T-helper 22 cell (primary cell): ENCODE results near the gene CGB1.
"Not testable (repeated sequence)": the region's sequence is repeated elsewhere in the genome, so short reads cannot be mapped to it uniquely, and the experiment has no call there.

Experiments
- DNase-seq: peaks from one replicate; pipeline ENCODE4 v3.0.0-alpha.2; 2020; ENCODE audit warnings: low read depth

Gene CGB1

GRCh38 chr19:49036815-49037214 lies at the start of gene CGB1:
Gene CGB1 (minus strand): TSS chr19:49036895. CDS start chr19:49036711, 184 bp downstream.
- DNase-seq, result not testable (repeated sequence)

DNA sequence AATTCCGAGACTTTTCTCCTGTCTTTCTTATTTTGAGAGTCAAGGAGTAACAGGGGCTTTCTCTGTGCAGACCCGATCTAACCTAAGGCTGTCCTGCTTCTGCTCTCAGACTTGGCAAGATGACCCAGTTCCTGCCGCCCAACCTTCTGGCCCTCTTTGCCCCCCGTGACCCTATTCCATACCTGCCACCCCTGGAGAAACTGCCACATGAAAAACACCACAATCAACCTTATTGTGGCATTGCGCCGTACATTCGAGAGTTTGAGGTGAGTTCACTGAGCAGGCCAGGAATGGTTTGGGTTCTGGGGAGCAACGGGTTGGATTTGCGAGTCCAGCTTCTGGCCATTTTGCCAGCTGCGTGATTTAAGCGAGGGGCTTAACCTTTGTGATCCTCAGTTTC lies 49.6 kb upstream of the CGB1 start:
- DNase-seq, result no peak

DNA sequence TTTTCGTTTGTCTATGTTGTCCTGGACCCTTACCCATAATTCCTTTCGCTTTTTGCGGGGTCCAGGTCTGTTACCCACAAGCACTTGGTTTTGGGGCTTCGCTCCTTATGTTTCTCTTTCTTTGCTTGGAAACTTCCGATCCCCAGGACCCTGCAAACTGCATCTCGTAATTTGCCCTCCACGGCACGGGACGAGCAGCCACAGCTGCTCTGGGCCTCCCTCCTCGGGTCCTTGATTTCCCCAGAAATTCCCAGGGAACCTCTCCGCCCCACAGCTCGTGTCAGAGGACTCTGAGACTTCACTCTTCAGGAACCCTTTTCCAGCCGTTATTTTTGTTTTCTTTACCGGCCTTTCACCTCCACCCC lies 49.2 kb upstream of the CGB1 start:
- DNase-seq, result no peak

DNA sequence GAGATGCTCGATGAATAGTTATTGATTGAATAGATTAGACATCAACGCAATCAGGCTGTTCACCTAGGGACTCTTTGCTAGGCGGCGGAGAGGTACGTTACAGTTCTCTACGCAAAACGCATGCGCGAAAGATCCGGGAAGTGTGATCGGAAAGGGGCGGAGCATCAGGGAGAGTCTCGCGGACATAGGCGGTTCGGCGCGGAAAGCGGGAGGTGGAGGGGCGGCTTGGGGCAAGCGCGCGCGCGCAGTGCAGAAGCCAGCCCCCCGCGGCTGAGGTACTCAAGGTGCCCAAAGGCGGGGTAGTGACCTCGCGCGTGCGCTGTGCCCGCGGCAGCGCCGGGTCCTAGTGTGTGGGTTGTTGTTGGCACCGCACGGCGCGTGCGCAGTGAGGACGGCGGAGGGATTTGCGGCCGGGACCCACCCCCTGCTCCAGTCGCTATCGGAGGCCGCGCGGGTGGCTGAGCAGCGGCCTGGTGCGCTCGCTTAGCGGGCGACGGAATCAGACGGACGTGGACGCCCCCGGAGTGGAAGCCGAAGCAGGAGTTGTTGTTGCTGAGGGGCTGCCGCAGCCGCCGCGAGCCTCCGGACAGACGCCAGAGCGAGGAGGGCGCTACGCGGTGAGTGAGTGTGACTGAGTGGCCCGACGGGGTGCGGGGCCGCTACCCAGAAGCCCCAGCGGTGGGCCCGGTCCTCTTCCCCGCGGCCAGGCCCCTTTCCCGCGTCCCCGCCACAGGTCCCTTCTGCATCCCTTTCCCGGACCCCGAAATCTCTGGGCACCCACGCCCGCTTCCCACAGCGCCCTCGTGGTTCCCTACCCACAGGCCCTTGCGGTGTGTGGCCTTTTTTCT lies 48.5 kb upstream of the CGB1 start, which contains the start of gene SNRNP70:
Gene SNRNP70, plus strand, starts transcription at position 432 of the 848 bp plus-strand sequence. CDS start 964 bp downstream, outside the sequence.
- DNase-seq, result peak; percentile 99

GRCh38 chr19:49084206-49085019 lies 47.7 kb upstream of the CGB1 start:
- DNase-seq, result no peak

DNA sequence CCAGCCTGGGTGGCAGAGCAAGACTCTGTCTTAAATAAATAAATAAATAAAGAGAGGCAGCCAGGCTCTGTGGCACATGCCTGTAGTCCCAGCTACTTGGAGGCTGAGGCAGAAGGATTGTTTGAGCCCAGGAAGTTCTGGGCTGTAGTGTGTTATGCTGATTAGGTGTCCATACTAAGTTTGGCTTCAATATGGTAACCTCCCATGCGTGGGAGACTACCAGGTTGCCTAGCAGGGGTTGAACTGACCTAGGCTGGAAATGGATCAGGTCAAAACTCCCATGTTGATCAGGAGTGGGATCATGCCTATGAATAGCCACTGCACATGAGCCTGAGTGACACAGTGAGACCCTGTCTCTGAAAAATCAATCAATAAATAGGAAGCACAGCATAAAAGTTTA lies 44.6 kb upstream of the CGB1 start:
- no peak for DNase-seq

DNA sequence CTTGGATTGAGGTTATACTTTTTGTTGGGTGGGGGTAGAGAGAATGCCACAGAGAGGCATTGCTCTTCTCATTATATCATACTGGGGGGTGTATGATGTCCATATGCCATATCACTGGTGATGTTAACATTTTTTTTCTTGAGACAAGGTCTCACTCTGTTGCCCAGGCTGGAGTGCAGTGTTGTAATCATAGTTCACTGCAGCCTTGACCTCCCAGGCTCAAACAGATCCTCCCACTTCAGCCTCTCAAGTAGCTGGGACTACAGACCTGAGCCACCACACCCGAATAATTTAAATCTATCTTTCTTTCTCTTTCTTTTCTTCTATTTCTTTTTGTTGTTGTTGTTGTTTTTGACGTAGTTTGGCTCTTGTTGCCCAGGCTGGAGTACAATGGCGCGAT lies 43.7 kb upstream of the CGB1 start:
- no peak for DNase-seq

DNA sequence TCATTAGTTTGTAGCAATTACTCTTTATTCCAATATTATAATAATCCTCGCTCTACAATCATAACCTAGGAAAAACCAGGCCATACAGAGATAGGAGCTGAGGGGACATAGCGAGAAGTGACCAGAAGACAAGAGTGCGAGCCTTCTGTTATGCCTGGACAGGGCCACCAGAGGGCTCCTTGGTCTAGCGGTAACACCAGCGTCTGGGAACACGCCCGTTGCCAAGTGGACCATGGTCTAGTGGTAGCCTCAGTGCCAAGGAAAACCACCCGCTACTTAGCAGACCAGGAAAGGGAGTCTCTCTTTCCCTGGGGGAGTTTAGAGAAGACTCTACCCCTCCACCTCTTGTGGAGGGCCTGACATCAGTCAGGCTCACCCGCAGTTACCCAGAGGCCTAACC lies 38.2 kb upstream of the CGB1 start:
- DNase-seq, result not testable (repeated sequence)

GRCh38 chr19:49073514-49074378 lies 37.1 kb upstream of the CGB1 start:
- no peak for DNase-seq

- no peak for DNase-seq
Observed at GRCh38 chr19:49071860-49072547, 35.3 kb upstream of the CGB1 start.

DNA sequence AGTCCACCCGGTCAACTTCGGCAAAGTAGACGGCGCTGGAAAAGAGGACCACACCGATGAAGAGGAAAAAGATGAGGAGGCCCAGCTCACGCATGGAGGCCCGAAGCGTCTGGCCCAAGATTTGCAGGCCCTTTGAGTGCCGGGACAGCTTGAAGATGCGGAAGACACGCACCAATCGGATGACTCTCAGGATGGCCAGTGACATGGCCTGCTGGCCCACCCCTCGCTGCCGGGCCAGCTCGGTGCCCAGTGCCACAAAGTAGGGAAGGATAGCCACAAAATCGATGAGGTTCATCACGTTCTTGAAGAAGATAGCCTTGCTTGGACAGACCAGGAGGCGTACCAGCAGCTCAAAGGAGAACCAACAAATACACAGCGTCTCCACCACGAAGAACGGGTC lies 33.7 kb upstream of the CGB1 start:
- no peak for DNase-seq

DNA sequence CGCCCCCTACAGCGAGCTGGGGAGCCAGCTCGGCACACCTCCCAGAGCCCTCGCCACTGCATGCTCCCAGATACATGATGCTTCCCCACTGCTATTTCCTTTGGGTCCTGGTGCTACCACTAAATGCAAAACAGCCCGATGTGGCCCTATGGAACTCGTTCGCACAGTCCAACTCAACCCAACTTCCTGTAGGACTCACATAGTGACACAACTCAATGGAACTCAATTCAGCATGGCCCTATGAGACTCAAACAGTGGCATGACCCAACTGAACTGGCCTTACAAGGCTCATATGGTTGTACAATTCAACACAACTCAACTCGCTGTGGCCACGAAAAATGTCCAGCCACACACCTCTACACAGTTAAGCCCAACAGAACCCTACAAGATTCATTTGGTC lies 32.3 kb upstream of the CGB1 start:
- DNase-seq, result no peak

DNA sequence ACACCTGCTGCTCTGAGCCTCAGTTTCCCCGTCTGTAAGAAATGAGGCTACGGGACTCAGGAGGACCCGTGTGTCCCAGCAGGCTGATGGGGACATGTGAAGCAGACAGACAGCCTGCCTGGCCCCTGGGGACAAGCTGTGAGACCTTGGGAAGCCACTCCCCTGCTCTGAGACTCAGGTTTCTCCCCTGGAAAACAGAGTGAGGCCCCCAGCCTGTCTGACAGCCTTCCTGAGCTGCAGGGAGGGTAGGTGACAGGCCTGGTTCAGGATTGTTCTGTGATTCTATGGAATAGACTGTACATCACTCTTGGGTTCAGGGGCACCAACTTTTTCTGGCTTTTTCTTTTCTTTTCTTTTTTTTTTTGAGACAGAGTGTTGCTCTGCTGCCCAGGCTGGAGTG lies 30.9 kb upstream of the CGB1 start:
- DNase-seq, result no peak

DNA sequence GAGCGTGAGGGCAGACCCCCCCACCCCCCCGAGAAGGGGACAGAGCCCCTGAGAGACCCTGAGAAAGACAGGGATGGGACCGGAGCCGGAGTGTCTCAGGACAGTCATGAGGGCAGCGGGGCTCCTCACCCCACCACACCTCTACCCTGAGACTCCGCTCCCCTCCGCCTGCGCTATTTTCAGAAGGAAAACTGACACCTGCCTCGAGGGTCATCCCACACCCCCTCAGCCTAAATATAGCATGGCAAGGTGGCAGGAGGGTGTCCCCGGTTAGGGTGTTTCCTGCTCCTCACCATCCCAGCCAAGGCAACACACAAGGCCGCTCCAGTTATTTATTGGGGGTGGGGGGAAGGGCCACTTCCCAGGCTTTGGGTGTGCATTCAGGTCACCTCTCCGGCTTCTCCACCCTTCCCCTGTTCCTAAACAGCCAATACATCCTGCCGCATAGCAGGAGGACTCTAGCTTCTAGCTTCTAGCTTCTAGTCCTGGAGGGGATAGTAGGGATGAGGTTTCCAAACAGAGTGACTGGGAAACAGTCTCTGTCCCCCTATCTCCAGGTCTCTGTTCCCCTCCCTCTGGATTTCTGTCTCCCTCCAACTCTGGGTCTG lies 29.3 kb upstream of the CGB1 start:
- no peak for DNase-seq

- DNase-seq, result no peak
Observed at GRCh38 chr19:49064768-49065611, 28.3 kb upstream of the CGB1 start, which contains the start of gene NTF4. Gene NTF4 (minus strand): TSS chr19:49064818. CDS start chr19:49061997, 2,821 bp downstream.

- DNase-seq, result no peak
Observed at GRCh38 chr19:49064029-49064629, 27.4 kb upstream of the CGB1 start.

DNA sequence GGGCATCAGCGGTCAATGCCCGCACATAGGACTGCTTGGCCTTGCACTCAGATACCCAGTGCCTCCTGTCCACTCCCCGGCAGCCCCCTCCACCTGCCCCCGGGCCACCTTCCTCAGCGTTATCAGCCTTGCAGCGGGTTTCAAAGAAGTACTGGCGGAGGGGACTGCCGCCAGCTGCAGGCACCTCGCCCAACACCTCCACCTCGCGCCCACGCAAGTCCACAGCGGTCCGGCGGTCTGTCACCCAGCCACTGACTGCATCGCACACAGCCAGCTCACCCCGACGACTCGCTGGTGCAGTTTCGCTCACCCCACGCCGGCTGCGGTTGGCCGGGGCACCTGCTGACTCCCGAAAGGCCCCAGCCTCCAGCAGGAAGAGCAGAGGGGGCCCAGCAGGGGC lies 24.8 kb upstream of the CGB1 start:
- DNase-seq, result no peak

DNA sequence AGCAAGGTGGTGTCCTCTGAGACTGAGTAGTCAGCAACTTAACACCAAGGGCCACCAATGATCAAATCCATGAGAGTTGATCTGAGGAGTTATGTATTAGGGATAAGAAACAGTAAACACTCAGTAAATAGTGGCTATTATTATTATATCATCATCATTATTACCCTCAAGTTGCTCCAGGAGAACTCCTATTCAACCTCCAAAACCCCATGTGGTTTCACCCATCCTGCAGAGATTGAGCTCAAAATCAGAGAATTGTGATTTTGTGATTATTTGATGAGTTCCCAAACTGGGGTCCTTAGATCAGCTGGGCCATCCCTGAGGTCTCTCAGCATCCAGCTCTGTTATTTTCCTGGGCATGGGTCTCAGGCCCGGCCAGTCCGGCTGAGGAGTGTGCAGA lies 24.3 kb upstream of the CGB1 start:
- no peak for DNase-seq

- DNase-seq, result no peak
Observed at GRCh38 chr19:49059053-49059452, 22.4 kb upstream of the CGB1 start.

DNA sequence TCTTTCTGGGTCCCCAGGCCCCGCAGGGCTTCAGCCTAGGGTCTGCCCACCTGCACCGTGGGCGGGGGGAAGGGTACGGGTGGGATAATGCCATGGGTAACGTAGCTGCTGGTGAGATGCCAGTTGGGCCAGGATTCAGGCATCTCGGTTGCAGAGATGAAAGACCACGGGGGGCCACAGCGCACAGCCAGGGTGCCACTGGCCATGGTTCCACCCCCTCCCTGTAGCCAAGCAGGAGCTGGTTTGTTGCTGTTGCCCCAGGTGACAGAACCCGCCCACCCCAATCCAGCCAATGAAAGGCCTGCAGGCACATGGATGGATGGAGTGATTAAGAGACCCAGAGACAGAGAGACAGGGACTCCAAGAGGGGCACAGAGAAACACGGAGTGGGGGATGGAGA lies 21.9 kb upstream of the CGB1 start:
- no peak for DNase-seq
